Right atrium auricular region (tissue), 2 donors: ENCODE results near the gene SERPINE2. TPM values are rescaled to one million over a fixed set of nuclear protein-coding genes. Genes with fewer than 3 reads are reported as not detected.

Experiments
- DNase-seq: peaks from one replicate; pipeline ENCODE4 v3.0.0-alpha.2; 2019; ENCODE audit warnings: low spot score
- H3K27ac ChIP-seq, 2 donors: fragments of 200-600 bp; sonication (generic); 1 replicate in 1 of 2; 2 replicates in 1 of 2; pipeline ENCODE4 v1.5.1; 2016 to 2019
- H3K27me3 ChIP-seq, 2 donors: fragments of 200-600 bp; sonication (generic); one replicate each; pipeline versions ENCODE4 v1.5.1 to v1.6.0; 2017 to 2019
- H3K36me3 ChIP-seq: fragments of 200-600 bp; sonication (generic); one replicate; pipeline ENCODE4 v1.5.1; 2016
- H3K4me1 ChIP-seq, 2 donors: fragments of 200-600 bp; sonication (generic); one replicate each; pipeline versions ENCODE4 v1.5.1 to v1.6.0; 2017 to 2019
- H3K4me3 ChIP-seq, 2 donors: fragments of 200-600 bp; sonication (generic); 1 replicate in 1 of 2; 2 replicates in 1 of 2; pipeline ENCODE4 v1.5.1; 2017 to 2019; ENCODE audit warnings: mild to moderate bottlenecking in 1 of 2, moderate library complexity in 1 of 2
- H3K9me3 ChIP-seq, 2 donors: fragments of 200-600 bp; sonication (generic); one replicate each; pipeline ENCODE4 v1.5.1; 2019
- total RNA-seq, 2 donors: library from RNA; depleted of rRNA; stranded (reverse); fragments of >200 nt; gene quantifications; one replicate each; pipeline ENCODE4 v1.1.0, GENCODE V29; 2016
- TF ChIP-seq, protein P1 (sequence below), 2 donors: fragments of 200-600 bp; sonication (generic); IDR thresholded peaks; one replicate each; pipeline ENCODE4 v1.5.1; 2019; ENCODE audit warnings: antibody characterized with exemption in 2 of 2

SERPINE2 gene
- total RNA-seq, 2 donors from 2014 or later: 20.2 to 54.3 TPM

DNA sequence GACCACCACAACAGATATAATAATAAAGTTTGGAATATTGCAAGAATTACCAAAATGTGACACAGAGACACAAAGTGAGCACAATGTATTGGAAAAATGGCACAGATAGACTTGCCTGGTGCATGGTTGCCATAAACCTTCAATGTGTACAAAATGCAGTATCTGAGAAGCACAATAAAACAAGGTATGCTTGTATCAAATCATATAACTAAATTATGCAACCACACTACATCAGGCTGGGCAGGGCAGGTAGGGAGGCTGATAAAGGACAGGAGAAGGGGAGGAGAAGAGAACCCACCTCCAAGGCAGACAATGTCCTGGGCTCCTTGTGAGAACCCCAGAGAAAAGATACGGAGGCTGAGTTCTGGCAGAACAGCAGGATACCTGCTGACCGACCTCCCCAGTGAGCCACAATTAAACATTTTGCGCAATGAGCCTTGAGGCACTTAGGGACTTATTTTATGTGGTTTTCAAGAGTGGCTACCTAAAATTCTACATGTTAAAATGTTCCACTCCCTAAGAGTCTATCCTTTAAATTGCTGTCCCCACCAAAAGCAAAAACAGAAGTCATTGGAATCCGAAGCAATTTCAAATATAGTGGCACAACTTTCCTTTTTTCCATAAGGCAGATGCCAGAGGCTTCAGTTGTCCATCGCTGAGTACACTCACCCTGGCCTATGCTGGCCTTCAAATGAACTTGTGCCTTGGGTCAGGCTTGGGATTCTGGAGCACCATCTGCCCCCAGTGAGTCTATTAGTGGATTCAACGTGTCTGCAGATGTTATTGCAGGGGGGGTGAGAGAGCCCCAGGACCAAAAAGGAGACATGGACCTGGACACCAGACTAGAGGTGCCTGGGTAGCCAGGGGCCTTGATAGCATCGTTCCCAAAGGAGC, 110.7 kb downstream of the SERPINE2 start:
- DNase-seq: no peak
- H3K4me3 ChIP-seq: no peak overlapping the region
- H3K4me1 ChIP-seq: peaks cover 0 to 33% of the 10 kb centered on the region in 2 donors

DNA sequence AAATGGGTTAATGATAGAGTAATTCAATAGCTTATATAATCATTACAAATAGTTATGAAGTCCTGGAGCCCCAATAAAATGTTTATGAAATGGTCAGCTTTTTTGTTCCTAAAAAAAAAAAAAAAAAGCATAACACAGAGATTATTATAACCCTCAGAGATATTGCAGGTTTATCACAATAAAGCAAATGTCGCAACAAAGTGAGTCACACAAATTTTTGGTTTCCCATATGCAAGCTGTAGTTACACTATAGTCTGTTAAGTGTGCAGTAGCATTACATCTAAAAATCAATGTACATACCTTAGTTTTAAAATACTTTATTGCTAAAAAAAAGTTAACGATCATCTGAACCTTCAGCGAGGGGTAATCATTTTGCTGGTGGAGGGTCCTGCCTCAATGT, 114.0 kb downstream of the SERPINE2 start:
- H3K4me1 ChIP-seq: peaks cover 0 to 18% of the 10 kb centered on the region in 2 donors

More for the DNA sequence above, 110.7 kb downstream of the SERPINE2 start:
- Histone ChIP-seq H3K27me3 (no peaks in the 10 kb centered on the region), H3K27ac (no peak overlapping the region), H3K36me3 (no peaks in the 10 kb centered on the region), H3K9me3 (peaks cover 0 to 6% of the 10 kb centered on the region in 2 donors)
- TF ChIP-seq, protein P1, sequence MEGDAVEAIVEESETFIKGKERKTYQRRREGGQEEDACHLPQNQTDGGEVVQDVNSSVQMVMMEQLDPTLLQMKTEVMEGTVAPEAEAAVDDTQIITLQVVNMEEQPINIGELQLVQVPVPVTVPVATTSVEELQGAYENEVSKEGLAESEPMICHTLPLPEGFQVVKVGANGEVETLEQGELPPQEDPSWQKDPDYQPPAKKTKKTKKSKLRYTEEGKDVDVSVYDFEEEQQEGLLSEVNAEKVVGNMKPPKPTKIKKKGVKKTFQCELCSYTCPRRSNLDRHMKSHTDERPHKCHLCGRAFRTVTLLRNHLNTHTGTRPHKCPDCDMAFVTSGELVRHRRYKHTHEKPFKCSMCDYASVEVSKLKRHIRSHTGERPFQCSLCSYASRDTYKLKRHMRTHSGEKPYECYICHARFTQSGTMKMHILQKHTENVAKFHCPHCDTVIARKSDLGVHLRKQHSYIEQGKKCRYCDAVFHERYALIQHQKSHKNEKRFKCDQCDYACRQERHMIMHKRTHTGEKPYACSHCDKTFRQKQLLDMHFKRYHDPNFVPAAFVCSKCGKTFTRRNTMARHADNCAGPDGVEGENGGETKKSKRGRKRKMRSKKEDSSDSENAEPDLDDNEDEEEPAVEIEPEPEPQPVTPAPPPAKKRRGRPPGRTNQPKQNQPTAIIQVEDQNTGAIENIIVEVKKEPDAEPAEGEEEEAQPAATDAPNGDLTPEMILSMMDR (IDR thresholded peaks at IDR 0.05): no peak

More for the DNA sequence above, 114.0 kb downstream of the SERPINE2 start:
- Histone ChIP-seq H3K36me3 (no peaks in the 10 kb centered on the region), H3K9me3 (peaks cover 0 to 6% of the 10 kb centered on the region in 2 donors), H3K4me3 (no peak overlapping the region), H3K27me3 (no peaks in the 10 kb centered on the region), H3K27ac (no peak overlapping the region)
- DNase-seq: no peak
- TF ChIP-seq, protein P1 (IDR thresholded peaks at IDR 0.05): no peak

Other genes starting within 250 kb of the SERPINE2 start
- 1 to 10 TPM; 2.2 to 3.5 TPM for gene AP1S3, start 201.7 kb downstream of the SERPINE2 start, total RNA-seq
- gene WDFY1, start 94.0 kb downstream of the SERPINE2 start, total RNA-seq: 10 to 100 TPM; 13.8 to 16.8 TPM
- gene MRPL44, start 81.8 kb downstream of the SERPINE2 start, total RNA-seq: 10 to 100 TPM; 21.8 to 43.7 TPM